ENCODE results near the gene TLN1.

Gene TLN1

DNA sequence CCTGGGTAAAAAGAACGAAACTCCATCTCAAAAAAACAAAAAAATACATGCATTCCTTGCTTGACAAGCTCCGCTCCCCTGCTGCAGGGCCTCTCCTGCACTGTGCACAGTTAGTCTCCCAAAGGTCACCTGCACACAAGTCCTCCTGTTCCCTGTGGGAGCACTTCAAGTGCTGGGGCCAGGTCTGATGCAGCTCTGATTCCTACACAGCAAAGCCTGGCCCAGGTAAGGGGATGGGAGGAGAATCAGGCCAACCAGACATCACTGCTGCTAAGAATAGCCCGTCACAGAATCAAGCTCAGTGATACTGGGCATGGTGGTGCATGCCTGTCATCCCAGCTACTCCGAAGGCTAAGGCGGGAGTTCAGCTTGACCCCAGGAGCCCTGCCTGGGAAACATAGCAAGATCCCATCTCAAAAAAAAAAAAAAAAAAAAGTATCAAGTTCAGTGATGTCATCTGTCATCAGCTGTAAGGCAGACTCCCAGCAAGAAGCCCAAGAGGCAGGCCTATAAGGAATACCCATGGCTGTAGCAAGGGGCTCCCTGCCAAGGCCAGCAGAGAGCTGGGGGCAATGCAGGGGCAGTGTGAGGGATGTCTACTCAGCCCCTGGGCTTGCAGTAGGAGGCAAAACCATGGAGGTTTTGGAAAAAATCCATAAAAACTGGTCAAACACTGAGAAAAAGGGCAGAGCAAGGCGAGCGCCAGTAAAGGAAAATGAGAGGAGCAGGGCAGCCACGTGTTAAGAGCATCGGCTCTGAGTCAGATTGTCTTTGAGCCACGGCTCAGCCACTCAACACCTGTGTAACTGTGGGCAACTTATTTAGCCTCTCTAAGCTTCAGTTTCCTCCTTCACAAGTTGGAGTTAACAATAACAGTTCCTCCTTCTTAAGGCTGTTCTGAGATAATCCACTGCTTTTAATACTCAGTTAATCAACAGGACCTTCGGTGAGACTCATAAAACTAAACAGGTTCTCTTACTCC is 45.5 kb downstream of the TLN1 start:
- DNase-seq (ENCODE audit: low read depth, low spot score): peak; percentile 72

DNA sequence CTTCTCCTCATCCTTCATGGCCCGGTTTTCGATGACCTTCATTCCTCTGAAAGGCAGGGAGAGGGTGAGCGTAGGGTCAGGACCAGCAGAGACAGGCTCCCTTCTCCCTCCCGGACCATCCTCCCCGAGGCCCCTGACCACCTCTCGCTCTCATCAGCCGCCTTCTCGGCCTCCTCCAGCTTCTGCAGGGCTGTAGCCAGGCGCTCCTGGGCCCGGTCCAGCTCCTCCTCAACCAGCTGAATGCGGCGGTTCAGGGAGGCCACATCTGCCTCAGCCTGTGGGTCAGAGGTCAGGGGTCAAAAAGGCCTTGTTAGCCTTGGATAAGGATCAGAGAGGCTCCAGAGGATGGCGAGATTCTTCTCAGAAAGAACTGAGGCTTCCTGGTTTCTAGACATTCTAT is 46.5 kb downstream of the TLN1 start:
- DNase-seq (ENCODE audit: low read depth, low spot score): no peak

DNA sequence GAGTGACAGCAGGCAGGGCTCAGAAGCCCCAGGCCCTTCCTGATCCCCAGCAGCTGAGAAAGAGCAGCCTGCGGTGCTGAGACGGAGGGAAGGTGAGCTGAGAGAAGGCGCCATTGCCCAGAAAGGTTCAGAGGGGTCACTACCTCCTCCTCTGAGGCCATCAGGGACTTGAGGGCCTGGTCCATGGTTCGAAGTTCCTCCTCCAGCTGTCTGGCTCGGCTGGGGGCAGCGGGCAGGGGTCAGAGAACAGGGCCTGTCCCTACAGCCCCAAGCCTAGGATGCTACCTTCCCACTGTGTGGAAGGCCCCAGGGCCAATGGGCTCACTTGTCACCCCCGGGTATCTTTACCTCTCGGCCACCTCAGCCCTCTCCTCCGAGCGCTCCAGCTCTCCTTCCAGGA is 47.1 kb downstream of the TLN1 start:
- DNase-seq (ENCODE audit: low read depth, low spot score): no peak

DNA sequence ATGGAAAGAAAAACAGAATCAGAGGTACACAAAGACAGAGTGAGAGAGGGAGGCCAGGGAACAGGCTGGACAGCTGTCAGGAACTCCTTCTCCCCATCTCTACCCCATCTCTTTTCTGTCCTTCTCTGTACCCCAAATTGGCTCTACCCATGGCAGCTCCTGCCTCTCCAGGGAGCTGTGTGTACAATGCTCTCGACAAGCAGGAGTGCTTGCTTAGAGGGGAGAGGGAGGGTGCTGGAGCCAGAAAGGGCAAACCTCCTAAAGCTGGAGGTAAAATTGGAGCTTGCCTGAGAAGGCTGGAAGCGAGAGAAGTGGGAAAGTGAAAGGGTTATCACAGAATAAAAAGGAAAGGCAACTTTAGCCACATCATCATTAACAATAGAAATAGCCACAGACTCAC is 48.7 kb downstream of the TLN1 start:
- DNase-seq (ENCODE audit: low read depth, low spot score): no peak

DNA sequence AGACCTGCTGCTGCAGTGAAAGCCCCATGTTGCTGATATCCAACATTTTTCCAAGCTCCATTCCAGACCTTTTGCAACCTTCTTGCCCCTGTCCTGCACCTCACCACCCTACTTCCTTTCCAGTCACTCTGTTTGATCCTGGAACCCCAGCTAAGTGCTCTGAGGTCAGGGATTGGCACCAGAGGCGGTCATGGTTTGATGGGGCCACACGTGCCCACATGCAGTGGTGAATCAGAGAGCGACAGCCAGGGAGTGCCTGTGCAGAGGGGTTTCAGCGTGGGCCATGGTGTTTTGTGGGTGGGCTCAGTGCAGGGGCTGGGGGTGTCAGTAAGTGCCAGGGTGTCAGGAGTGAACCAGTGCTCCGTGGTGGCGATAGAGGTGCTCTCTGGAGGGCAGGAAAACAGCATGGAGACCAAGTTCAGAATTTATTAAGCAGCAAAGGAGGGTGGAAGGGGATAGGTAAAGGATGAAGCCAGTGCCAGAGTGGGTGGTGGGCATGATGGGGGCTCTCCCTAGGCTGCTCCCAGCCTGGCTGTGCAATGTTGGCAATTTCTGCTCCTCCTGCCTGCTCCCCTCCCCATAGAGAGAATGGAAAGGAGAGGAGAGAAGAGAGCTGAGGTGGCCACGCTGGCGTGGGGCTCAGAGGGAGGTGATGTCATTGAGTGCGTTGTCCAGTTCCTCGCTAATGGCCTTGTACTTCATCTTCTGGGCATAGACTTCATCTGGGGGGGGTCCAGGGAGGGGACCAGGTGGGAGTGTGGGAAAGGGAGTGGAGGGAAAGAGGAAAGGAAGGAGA is 49.3 kb downstream of the TLN1 start:
- no peak for DNase-seq (ENCODE audit: low read depth, low spot score)

DNA sequence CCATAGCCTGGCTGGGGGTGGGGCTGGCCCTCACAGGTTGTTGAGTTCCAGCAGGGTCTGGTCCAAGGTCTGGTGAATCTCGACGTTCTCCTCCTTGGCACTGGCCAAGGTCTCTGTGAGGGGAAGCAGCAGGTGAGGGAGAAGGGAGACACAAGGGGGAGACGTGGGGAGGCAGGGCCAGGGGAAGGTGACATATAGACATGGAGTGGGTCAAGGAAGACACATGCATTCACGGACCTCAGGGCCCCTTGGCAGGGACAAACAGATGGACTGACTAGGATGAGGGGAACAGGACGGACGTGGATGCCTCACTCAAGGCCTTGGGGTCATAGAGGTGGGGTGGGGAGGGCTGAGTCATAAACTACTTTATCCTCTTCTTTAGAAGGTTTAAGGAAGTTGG is 49.9 kb downstream of the TLN1 start:
- DNase-seq (ENCODE audit: low read depth, low spot score): no peak

DNA sequence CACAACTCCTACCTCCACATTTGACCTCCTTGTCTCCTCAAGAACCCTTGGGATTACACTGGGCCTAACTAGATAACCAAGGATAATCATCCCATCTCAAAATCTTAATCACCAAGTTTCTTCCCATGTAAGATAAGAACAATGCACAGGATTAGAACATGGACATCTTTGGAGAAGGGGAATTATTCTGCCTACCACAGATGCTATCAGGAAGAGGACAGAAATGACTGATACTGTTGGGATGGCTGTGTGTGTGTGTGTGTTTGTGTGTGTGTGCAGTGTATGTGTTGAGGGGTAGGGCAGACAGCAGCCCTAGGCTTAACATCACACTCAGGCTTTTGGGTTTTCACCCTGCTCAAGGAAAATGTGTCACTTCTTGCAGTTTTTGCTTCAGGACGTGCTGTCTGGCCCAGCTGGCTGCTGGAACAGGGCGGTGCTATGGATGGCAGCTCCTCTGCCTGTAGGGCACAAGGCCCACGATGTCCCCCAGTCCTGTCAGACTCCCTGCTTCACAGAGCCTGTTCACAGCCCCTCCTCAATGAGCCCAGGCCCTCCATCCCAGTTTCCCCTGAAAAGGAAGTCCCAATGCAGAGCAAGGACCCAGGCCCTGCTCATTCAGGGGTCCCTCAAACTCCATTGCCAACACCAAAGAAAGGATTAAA is 50.5 kb downstream of the TLN1 start:
- DNase-seq (ENCODE audit: low read depth, low spot score): no peak

DNA sequence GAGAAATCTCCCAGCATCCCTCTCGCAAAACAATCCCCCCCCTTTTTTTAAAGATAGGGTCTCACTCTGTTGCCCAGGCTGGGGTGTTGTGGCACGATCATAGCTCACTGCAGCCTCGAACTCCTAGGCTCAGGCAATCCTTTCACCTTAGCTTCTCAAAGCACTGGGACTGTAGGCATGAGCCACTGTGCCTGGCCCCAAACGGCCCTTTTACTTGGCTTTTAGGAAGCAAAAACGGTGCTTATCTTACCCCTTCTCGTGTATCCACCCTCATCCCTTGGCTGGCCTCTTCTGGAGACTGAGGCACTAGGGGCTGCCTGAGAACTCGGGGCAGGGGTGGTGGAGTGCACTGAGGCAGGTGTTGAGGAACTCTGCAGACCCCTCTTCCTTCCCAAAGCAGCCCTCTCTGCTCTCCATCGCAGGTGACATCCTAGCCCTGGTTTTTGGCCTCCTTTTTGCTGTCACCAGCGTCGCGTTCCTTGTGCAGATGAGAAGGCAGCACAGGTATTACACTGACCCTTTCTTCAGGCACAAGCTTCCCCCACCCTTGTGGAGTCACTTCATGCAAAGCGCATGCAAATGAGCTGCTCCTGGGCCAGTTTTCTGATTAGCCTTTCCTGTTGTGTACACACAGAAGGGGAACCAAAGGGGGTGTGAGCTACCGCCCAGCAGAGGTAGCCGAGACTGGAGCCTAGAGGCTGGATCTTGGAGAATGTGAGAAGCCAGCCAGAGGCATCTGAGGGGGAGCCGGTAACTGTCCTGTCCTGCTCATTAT is 51.5 kb downstream of the TLN1 start:
- DNase-seq (ENCODE audit: low read depth, low spot score): no peak

DNA sequence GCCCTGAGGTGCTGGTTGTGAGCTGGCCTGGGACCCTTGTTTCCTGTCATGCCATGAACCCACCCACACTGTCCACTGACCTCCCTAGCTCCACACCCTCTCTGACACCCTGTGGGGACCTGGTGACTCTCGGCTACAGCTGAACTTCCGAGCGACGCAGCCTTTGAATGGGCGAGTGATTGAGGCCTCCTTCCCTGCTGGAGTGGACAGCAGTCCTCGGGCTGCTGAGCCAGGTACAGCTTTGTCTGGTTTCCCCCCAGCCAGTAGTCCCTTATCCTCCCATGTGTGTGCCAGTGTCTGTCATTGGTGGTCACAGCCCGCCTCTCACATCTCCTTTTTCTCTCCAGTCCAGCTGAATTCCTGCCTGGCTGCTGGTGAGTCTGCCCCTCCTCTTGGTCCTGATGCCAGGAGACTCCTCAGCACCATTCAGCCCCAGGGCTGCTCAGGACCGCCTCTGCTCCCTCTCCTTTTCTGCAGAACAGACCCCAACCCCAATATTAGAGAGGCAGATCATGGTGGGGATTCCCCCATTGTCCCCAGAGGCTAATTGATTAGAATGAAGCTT is 52.1 kb downstream of the TLN1 start:
- DNase-seq (ENCODE audit: low read depth, low spot score): no peak

DNA sequence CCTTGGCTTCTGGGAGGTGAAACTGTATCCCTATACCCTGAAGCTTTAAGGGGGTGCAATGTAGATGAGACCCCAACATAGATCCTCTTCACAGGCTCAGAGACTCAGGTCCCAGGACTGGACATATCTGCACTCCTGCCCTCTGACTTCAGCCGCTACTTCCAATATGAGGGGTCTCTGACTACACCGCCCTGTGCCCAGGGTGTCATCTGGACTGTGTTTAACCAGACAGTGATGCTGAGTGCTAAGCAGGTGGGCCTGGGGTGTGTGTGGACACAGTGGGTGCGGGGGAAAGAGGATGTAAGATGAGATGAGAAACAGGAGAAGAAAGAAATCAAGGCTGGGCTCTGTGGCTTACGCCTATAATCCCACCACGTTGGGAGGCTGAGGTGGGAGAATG is 52.9 kb downstream of the TLN1 start:
- no peak for DNase-seq (ENCODE audit: low read depth, low spot score)

DNA sequence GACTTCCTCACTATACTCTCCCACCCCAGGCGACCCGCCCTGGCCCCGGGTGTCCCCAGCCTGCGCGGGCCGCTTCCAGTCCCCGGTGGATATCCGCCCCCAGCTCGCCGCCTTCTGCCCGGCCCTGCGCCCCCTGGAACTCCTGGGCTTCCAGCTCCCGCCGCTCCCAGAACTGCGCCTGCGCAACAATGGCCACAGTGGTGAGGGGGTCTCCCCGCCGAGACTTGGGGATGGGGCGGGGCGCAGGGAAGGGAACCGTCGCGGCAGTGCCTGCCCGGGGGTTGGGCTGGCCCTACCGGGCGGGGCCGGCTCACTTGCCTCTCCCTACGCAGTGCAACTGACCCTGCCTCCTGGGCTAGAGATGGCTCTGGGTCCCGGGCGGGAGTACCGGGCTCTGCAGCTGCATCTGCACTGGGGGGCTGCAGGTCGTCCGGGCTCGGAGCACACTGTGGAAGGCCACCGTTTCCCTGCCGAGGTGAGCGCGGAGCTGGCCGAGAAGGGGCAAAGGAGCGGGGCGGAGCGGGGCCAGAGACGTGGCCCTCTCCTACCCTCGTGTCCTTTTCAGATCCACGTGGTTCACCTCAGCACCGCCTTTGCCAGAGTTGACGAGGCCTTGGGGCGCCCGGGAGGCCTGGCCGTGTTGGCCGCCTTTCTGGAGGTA is 56.1 kb downstream of the TLN1 start:
- no peak for DNase-seq (ENCODE audit: low read depth, low spot score)

DNA sequence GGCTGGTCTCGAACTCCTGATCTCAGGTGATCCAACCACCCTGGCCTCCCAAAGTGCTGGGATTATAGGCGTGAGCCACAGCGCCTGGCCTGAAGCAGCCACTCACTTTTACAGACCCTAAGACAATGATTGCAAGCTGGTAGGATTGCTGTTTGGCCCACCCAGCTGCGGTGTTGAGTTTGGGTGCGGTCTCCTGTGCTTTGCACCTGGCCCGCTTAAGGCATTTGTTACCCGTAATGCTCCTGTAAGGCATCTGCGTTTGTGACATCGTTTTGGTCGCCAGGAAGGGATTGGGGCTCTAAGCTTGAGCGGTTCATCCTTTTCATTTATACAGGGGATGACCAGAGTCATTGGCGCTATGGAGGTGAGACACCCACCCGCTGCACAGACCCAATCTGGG is 56.8 kb downstream of the TLN1 start:
- no peak for DNase-seq (ENCODE audit: low read depth, low spot score)

DNA sequence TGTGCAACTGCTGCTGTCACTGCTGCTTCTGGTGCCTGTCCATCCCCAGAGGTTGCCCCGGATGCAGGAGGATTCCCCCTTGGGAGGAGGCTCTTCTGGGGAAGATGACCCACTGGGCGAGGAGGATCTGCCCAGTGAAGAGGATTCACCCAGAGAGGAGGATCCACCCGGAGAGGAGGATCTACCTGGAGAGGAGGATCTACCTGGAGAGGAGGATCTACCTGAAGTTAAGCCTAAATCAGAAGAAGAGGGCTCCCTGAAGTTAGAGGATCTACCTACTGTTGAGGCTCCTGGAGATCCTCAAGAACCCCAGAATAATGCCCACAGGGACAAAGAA is 58.0 kb downstream of the TLN1 start:
- no peak for DNase-seq (ENCODE audit: low read depth, low spot score)

DNA sequence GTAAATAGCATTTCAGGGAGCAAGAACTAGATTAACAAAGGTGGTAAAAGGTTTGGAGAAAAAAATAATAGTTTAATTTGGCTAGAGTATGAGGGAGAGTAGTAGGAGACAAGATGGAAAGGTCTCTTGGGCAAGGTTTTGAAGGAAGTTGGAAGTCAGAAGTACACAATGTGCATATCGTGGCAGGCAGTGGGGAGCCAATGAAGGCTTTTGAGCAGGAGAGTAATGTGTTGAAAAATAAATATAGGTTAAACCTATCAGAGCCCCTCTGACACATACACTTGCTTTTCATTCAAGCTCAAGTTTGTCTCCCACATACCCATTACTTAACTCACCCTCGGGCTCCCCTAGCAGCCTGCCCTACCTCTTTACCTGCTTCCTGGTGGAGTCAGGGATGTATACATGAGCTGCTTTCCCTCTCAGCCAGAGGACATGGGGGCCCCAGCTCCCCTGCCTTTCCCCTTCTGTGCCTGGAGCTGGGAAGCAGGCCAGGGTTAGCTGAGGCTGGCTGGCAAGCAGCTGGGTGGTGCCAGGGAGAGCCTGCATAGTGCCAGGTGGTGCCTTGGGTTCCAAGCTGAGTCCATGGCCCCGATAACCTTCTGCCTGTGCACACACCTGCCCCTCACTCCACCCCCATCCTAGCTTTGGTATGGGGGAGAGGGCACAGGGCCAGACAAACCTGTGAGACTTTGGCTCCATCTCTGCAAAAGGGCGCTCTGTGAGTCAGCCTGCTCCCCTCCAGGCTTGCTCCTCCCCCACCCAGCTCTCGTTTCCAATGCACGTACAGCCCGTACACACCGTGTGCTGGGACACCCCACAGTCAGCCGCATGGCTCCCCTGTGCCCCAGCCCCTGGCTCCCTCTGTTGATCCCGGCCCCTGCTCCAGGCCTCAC is 58.6 kb downstream of the TLN1 start, which contains the start of gene CA9:
Gene CA9, plus strand, starts transcription at position 797 of the 893 bp plus-strand sequence. Its CDS starts 32 bp downstream, at position 829.
- no peak for DNase-seq (ENCODE audit: low read depth, low spot score)

DNA sequence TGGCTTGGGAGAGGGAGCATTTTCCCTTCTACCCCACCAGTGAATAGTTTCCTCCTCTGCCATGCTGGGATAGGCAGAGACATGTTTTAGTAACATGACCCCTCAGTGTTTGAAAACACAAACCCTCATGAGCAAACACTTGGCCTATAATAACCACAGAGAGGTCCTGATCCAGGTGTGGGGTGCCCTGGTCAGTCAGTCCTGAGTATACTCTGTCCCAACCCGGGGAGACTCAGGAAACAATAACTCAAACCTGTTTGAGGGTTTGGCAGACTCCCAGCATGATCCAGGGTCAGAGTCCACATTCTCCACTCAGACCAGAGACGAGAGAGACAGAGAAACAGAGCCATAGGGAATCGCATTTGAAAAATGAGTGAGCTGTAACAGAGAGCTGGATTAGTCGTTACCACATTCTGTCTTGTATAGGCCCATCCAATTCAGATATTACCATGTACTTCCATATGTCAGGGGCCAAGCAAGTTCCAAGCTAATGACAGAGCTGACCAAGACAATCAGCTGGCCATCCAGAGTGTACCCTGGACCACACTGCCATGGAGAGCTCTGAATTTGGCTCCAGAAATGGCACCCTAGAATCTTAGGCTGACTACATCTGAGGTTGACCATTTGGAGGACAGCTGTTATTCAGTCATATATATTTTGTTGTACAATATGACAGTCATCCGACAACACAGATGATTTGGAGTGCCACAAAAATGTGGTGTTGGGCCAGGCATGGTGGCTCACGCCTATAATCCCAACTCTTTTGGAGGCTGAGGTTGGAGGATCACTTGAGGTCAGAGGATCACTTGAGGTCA is 62.5 kb downstream of the TLN1 start:
- no peak for DNase-seq (ENCODE audit: low read depth, low spot score)

DNA sequence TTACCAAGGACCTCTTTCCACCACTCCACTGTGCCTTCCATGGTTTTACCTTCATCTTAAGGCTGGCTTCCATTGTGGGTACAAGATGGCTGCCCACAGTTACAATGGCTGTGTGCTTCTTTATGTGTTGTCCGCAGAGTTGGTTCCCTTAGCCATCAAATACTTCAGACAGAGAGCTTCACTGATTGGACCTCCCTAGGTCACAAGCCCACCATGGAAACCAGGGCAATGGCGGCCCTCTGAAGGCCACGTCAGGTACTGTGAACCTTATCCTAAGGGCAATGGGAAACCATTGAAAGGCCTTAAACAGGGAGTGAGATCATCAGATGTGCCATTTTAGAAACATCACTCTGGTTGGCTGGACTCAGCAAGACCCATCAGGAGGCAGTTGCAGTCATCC is 64.1 kb downstream of the TLN1 start:
- no peak for DNase-seq (ENCODE audit: low read depth, low spot score)

DNA sequence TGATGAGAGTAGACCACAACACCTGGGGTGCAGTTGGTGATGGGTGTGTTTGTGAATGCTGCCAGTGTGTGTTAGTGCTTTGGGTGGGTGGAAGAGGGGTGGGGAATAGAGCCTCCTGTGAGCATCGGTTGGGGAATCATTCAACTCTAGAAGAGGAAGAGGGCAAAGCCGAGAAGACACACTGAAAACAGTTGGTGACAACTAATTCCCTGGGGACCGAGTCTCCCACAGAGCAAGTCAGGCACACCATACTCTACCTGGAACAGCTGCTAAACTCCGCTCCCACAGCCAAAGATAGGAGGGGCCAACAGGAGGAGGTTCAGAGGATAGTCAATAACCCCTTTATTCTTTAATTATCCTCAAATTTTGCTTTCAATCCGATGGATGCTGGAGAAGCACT is 65.4 kb downstream of the TLN1 start:
- DNase-seq (ENCODE audit: low read depth, low spot score): no peak

DNA sequence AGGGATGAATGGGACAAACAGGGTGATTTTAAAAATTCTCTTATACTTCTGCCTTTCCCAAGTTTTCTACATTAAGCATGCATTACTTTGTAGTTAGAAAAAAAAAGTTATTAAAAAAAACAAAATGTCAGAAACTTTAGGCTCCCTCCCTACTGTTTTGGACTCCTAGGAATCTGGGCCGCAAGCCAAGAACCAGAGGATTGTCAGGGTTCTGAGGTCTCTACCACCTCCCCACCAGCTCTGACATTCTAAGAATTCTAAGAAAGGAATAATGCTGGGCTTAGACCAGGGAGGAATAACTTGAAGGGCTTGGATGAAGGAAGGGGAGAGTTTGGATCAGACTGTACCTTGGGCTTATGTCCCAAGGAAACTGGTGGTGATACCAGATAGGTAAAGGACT is 66.0 kb downstream of the TLN1 start:
- DNase-seq (ENCODE audit: low read depth, low spot score): no peak

DNA sequence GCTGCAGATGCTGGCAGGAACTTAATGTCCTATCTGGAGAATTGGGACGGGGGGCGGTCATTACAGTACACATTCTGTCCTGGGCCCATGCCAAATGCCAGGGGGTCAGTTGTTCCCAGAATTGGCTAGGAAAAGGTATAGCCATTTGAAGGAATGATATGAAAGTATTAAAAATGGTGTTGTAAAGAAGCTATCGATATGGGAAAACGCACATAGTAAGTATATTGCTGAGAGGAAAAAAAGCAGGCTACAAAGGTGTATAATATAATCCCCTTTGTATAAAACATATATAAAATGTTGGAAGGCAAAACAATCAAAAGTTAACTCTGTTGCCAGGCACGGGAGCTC is 66.5 kb downstream of the TLN1 start:
- no peak for DNase-seq (ENCODE audit: low read depth, low spot score)
